GM21786 (cell line): ENCODE data around the gene TMEM190.
"Not testable (repeated sequence)": the region's sequence is repeated elsewhere in the genome, so short reads cannot be mapped to it uniquely, and the experiment has no call there.

Source experiments
- ATAC-seq: cut with Tn5 transposase; IDR thresholded peaks from one replicate; pipeline ENCODE4 v1.9.1; 2021; ENCODE audit not compliant: unreplicated experiment

The TMEM190 gene

GRCh38 chr19:55418185-55418584 is 41.6 kb downstream of the TMEM190 start:
- no peak for ATAC-seq

- no peak for ATAC-seq
Observed at GRCh38 chr19:55419103-55419502, 42.5 kb downstream of the TMEM190 start.

- ATAC-seq = no peak
Observed at GRCh38 chr19:55419624-55420236, 43.1 kb downstream of the TMEM190 start.

DNA sequence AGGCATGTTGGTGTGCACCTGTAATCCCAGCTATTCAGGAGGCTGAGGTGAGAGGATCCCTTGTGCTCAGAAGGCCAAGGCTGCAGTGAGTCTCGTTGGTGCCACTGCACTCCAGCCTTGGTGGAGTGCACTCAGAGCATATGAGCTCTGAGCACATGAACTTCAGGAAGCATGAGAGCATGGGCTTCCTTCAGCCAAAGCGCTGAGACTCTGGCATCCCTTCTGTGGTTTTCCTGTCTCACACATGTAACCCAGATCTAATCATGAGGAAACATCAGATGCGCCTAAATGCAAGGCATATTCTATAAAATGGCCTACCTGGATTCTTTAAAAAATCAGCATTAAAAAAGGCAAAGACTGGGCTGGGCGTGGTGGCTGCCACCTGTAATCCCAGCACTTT is 44.7 kb downstream of the TMEM190 start:
- not testable (repeated sequence) for ATAC-seq

DNA sequence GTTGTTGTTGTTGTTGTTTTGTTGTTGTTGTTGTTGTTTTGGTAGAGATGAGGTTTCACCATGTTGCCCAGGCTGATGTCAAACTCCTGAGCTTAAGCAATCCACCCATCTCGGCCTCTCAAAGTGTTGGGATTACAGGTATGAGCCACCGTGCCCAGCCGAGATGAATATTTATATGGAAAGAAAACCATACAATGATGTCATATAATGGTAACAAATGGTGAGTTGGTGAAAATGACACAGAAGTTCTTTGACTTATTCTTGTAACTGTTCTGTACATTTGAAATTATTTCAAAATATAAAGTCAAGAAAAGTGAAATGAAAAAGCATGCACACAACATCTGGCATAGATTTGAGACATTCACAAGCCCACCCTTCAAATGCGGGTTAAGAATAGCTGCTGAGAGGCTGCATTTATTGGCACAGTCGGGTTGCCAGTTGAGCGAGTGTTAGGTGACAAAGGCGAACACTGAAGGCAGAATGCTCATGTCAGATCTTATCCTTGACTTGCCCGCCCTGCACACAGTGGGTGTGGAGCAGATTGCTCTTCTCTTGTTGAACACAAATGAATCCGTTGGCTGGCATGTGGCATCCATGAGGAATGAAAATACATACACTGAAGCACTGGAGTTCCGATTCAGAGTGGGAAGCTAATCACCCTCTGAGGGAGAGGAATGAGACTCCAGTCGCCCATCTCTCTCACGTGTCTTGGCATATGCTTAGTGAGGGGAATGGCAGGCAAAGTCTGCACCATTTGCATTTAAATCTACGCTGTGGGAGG is 46.8 kb downstream of the TMEM190 start:
- no peak for ATAC-seq

DNA sequence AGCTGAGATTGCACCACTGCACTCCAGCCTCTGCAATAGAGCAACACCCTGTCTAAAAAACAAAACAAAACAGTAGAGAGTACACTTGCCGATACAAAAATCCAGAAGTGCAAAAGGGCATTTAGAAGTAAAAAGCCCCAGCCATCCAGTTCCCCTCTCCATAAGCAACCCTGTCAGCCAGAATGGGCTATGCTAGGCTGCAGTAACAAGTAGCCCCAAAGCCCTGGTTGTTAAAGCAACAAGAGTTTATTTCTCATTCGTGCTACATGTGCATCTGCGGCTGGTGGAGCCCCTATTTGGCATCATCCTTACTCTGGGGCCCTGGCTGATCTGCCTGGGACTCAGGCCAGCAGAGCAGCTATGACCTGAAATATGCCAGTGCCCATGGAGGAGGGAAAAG is 47.9 kb downstream of the TMEM190 start:
- ATAC-seq = no peak

DNA sequence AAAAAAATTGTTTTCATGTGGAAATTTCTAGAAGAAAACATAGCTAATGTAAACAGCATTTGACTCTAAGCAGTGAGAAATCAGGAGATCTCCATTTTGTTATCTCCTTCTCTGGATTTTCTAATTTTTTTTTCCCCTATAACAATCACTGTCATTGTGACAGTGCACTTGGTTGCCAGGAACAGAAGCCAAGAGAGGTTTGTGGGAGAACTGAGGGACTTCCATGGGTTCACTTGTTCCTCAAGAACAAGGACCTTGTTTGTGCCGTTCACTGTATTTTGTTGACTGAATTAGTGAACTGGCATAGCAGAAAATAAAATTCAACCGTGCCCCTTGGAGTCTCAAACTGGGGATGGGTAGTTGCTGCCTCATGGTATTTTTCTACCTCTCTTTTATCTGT is 49.4 kb downstream of the TMEM190 start:
- no peak for ATAC-seq
